RCC 7860 (cell line): ENCODE data around the gene OR5C1.
"Not testable (repeated sequence)": the region's sequence is repeated elsewhere in the genome, so short reads cannot be mapped to it uniquely, and the experiment has no call there.

Source experiments
- DNase-seq: peaks from one replicate; pipeline ENCODE4 v3.0.0-alpha.2; 2015; ENCODE audit warnings: low spot score
- FAIRE-seq: peaks from 2 replicates; lab custom pipeline; 2012; peaks lifted over from hg19 to GRCh38; lab: Jason Lieb, UNC

The OR5C1 gene

GRCh38 chr9:122810306-122810946, 21.7 kb downstream of the OR5C1 start:
- FAIRE-seq, result peak; percentile 80
- peak; percentile 49 for DNase-seq

GRCh38 chr9:122812736-122813135, 24.0 kb downstream of the OR5C1 start:
- FAIRE-seq (no peak), DNase-seq (no peak)

GRCh38 chr9:122814545-122814944, 25.8 kb downstream of the OR5C1 start:
- no peak for DNase-seq
- FAIRE-seq, result no peak

GRCh38 chr9:122815544-122815943, 26.8 kb downstream of the OR5C1 start:
- no peak for FAIRE-seq

GRCh38 chr9:122816163-122816867, 27.6 kb downstream of the OR5C1 start:
- DNase-seq, result no peak
- FAIRE-seq, result no peak

More at GRCh38 chr9:122815544-122815943, 26.8 kb downstream of the OR5C1 start:
- no peak for DNase-seq

GRCh38 chr9:122819326-122819725, 30.6 kb downstream of the OR5C1 start:
- no peak for FAIRE-seq

GRCh38 chr9:122819791-122820489, 31.2 kb downstream of the OR5C1 start:
- DNase-seq (no peak), FAIRE-seq (no peak)

More at GRCh38 chr9:122819326-122819725, 30.6 kb downstream of the OR5C1 start:
- DNase-seq, result no peak

- DNase-seq (no peak), FAIRE-seq (no peak)
Observed at GRCh38 chr9:122820490-122820845, 31.7 kb downstream of the OR5C1 start.

GRCh38 chr9:122821278-122821943, 32.7 kb downstream of the OR5C1 start:
- FAIRE-seq, result no peak

GRCh38 chr9:122822056-122822455, 33.3 kb downstream of the OR5C1 start:
- FAIRE-seq (no peak), DNase-seq (no peak)

More at GRCh38 chr9:122821278-122821943, 32.7 kb downstream of the OR5C1 start:
- DNase-seq, result no peak

GRCh38 chr9:122822938-122823337, 34.2 kb downstream of the OR5C1 start:
- no peak for DNase-seq

GRCh38 chr9:122827761-122828093, 39.0 kb downstream of the OR5C1 start:
- no peak for FAIRE-seq
- DNase-seq, result no peak

More at GRCh38 chr9:122822938-122823337, 34.2 kb downstream of the OR5C1 start:
- FAIRE-seq, result no peak

- not testable (repeated sequence) for DNase-seq, FAIRE-seq
Observed at GRCh38 chr9:122828965-122829284, 40.2 kb downstream of the OR5C1 start.

- DNase-seq, result no peak
- no peak for FAIRE-seq
Observed at GRCh38 chr9:122832194-122832593, 43.5 kb downstream of the OR5C1 start.

GRCh38 chr9:122835313-122835731, 46.6 kb downstream of the OR5C1 start:
- DNase-seq (no peak), FAIRE-seq (no peak)

GRCh38 chr9:122837266-122837850, 48.6 kb downstream of the OR5C1 start:
- FAIRE-seq, result no peak
- DNase-seq, result no peak

GRCh38 chr9:122838441-122838840, 49.7 kb downstream of the OR5C1 start:
- not testable (repeated sequence) for FAIRE-seq, DNase-seq
